RCC 7860 (cell line): ENCODE measurements around the gene ISY1.
A peak's percentile ranks its signal among the peaks of the same experiment; 100 is the strongest.
"Not testable (repeated sequence)": the region's sequence is repeated elsewhere in the genome, so short reads cannot be mapped to it uniquely, and the experiment has no call there.

Experiments used
- DNase-seq: peaks from one replicate; pipeline ENCODE4 v3.0.0-alpha.2; 2015; ENCODE audit warnings: low spot score
- FAIRE-seq: peaks from 2 replicates; lab custom pipeline; 2012; peaks lifted over from hg19 to GRCh38; lab: Jason Lieb, UNC

ISY1 gene

DNA sequence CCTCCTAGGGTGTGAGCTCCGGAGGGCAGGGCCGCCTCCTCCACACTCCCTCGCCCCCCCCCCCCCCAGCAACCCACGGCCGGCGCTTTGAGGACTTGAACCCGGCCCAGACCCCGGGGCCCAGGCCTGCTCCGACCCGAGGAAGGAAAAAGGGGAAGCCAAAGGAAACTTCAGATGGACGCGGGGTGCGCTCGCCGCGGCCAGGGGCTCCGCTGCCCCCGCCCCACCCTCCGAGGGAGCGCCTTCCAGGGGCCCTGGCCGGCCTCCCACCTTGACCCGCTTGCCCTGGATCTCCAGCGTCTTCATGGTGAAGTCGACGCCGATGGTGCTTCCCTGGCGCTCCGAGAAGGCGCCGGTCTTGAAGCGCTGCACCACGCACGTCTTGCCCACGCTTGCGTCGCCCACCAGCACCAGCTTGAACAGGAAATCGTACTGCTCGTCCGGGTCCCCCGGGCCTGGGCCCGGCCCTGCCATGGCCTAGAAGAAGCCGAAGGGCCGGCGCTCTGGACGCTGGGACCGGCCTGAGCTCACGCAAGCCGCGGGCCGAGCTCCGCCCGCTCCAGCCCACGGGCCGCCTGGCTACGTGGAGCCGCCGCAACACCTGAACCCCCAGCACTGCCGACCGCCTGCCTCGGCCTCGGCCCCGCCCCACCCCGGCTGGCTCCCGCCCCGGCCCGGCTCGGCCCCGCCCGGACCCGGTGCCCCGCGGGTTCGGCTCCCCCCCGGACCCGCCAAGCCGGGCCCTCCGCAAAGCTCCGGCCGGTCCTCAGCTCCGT is 39.7 kb downstream of the ISY1 start:
- DNase-seq (no peak), FAIRE-seq (no peak)

DNA sequence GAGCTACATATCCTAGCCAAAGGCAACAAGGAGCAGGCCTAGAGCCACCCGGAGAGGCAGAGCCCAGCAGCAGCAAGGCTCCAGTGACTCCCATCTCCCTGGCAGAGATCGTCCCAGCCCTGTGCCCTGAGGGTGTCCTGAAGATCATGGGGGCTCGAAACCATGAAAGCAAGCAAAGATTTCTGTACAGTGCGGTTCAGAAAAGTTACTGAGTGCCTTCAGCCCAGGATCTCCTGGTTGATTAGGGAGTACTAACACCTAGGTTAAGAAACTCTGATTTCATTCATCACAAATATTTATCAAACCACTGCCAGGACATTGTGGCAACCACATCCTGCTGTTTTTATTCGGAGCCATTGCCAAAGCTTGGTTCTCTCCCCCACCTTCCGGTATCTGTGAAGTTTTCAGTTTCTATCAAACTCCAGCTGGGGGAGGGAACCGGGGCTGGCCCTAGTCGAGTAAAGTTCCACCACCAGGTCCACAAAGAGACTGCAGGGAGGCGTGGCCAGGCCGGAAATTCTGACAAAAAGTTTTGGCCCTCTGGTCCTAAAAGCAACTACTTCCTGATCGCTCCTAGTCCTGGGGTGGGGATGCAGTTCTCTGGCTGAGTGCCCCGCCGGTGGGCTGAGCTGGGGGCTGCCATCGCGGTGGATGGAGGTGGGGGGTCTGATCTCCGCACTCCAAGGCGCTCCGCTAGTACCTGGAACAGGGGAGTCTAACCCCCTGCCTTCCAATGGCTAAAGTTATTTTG is 40.4 kb downstream of the ISY1 start:
- peak; percentile 81 for DNase-seq
- peak; percentile 83 for FAIRE-seq

GRCh38 chr3:129119365-129120100 is 41.3 kb downstream of the ISY1 start:
- FAIRE-seq (no peak), DNase-seq (no peak)

- FAIRE-seq (no peak), DNase-seq (no peak)
Measured at GRCh38 chr3:129118745-129119144, 42.1 kb downstream of the ISY1 start.

DNA sequence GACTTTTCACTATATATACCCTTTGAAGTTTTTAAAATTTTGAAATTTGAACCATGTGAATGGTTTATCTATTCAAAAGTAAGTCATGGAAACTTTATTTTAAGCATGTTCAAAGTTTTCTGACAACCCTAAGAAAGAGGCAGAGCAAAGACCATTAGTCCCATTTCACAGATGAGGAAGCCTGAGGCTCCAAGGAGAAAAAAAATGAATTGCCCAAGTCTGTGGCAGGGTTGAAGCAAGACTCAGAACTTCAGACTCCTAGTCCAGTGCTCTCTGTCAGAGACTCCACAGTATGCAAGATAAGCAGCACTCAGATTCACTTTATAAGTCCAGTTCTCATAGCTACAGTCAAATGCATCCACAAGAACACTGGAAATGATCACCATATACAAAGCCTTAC is 43.7 kb downstream of the ISY1 start:
- FAIRE-seq (no peak), DNase-seq (no peak)

GRCh38 chr3:129116482-129116946 is 44.3 kb downstream of the ISY1 start:
- no peak for FAIRE-seq

GRCh38 chr3:129114455-129114854 is 46.4 kb downstream of the ISY1 start:
- no peak for FAIRE-seq

More at GRCh38 chr3:129116482-129116946, 44.3 kb downstream of the ISY1 start:
- DNase-seq, result no peak

DNA sequence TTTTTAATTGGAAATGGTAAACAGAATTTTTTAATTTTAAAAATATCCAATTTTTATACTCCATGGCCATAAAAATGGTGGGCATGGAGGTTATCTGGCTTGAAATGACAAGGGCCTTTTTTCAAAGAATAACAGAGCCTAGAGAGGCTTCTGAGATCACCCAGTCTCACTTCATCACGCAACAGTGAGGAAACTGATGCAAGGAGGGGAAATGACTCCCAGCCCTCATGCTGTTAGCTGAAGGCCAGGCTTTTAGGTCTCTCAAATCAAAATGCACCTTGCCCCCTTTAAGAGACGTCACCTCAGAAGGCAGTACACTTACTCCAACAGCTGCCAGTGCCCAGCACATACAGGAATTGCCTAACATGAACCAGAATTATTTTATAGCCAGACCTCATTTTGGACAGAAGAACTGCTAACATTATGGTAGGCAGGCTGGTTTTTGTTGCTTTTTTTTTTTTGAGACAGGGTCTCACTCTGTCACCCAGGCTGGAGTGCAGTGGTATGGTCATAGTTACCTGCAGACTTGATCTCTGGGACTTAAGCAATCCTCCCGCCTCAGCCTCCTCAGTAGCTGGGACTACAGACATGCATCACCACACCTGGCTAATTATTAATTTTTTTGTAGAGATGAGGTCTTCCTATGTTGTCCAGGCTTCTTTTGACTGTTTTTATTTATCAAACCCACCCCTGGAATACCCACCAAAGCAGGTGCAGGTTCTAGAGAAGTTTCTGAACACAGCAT is 48.4 kb downstream of the ISY1 start:
- FAIRE-seq (no peak), DNase-seq (peak; percentile 39)

More at GRCh38 chr3:129114455-129114854, 46.4 kb downstream of the ISY1 start:
- DNase-seq, result no peak

- not testable (repeated sequence) for DNase-seq
Measured at GRCh38 chr3:129111076-129111780, 49.6 kb downstream of the ISY1 start.

GRCh38 chr3:129107793-129108192 is 53.1 kb downstream of the ISY1 start:
- DNase-seq (no peak), FAIRE-seq (no peak)

More at GRCh38 chr3:129111076-129111780, 49.6 kb downstream of the ISY1 start:
- FAIRE-seq, result not testable (repeated sequence)

- DNase-seq, result no peak
- no peak for FAIRE-seq
Measured at GRCh38 chr3:129106866-129107565, 53.8 kb downstream of the ISY1 start.

- DNase-seq (no peak), FAIRE-seq (no peak)
Measured at GRCh38 chr3:129106320-129106719, 54.5 kb downstream of the ISY1 start.

DNA sequence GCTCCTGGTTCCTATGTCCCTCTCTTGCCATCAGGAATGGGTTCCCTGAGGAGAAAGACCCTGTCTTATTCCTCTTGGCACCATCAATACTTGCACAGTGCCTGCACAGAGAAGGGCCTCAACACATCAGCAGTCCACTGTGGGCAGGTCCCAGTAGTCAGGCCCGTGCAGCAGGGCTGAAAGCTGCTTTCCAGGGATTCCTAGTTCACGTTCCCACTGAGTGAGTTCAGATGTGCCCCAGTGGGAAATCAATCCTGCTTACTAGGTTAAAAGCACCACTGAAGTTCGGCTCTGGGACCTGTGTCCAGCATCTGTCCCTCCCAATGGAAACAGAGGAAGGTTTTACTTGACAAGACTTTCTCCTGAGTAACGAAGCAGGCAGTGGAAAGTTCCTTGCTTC is 55.0 kb downstream of the ISY1 start:
- no peak for FAIRE-seq

GRCh38 chr3:129104498-129105079 is 56.3 kb downstream of the ISY1 start:
- no peak for DNase-seq
- no peak for FAIRE-seq

More for the DNA sequence above, 55.0 kb downstream of the ISY1 start:
- no peak for DNase-seq

- DNase-seq (no peak), FAIRE-seq (no peak)
Measured at GRCh38 chr3:129104051-129104450, 56.8 kb downstream of the ISY1 start.

DNA sequence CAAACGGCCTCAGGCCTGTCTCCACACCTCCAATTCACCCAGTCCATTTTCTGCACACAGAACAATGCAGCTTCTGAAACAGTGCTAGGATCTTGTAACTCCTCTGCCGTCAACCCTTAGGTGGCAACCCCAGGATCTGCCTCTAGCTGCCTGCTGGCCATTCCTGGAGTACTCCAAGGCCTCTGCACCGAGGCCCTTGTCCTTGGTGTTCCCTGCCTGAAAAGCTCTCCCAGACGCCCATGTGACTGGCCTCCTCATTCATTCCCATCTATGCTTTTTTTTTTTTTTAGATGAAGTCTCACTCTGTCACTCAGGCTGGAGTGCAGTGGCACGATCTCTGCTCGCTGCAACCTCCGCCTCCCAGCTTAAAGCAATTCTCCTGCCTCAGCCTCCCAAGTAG is 57.6 kb downstream of the ISY1 start:
- DNase-seq (no peak), FAIRE-seq (no peak)

GRCh38 chr3:129101370-129102138 is 59.3 kb downstream of the ISY1 start:
- no peak for DNase-seq
- FAIRE-seq, result no peak

- DNase-seq, result no peak
- no peak for FAIRE-seq
Measured at GRCh38 chr3:129100274-129100673, 60.6 kb downstream of the ISY1 start.
